ENCODE results near the gene TTC39A.

The TTC39A gene

DNA sequence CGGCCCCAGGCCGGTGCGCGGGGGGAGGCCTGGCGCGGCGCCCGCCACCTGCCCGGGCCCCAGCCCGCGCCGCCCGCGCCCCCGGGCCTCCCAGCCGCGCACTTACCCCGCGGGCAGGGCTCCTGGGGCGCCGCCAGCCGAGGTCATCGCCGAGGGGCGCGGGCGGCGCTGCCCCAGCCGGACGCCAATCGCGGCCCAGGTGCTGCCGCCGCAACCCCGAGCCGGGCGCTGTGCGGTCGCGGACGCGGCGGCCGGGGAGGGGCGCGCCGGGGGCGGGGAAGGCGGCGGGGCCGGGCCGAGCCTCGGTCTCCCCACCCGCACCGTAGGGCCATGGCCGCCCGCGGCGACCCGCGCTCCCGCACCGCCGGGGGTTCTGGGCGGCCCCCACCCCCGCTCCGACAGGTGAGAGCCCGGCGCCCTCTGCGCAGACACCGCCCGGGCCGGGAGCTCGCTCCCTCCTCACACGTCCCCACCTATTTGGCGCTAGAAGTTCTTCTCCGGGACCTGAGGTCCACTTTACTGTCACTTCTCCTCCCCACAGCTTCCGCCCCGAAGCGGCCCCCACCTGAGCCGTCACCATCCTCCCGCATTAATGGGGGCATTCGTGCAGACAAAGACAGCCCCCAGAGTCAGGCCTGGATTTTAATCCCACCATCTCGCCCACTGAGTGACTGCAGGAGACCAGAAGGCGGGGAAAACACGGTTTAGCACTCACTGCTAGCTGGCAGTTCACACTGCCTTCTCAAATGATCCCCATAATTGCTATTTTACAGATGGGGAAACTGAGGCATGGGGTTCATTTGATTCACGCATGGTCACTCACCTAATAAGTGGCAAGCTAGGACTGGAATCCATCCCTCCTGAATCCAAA, at the start of gene TTC39A:
Gene TTC39A (minus strand): TSS at position 232 of the 871 bp plus-strand sequence. CDS start 85 bp downstream, at position 147.
- Histone ChIP-seq H3K9me2 (replicated peaks; ENCODE audit: insufficient read depth, low read length) (no peaks in the 10 kb centered on the region), H2AFZ (ENCODE audit: low read depth, low read length, severe bottlenecking) (no peak within 1 kb of the TSS), H3K27me3 (ENCODE audit: low read length) (no peaks in the 10 kb centered on the region), H3K79me2 (ENCODE audit: insufficient read depth, low read length) (no peaks in the 10 kb centered on the region), H3K4me2 (ENCODE audit: low read depth, low read length, poor library complexity, severe bottlenecking) (no peak within 1 kb of the TSS), H3K27ac (ENCODE audit: low read depth, low read length) (no peak within 1 kb of the TSS), H3K4me3 (ENCODE audit: insufficient read depth, low read length, poor library complexity, severe bottlenecking) (no peak within 1 kb of the TSS), H3K9me3 (ENCODE audit: insufficient read depth, low read length) (no peaks in the 10 kb centered on the region), H3K36me3 (ENCODE audit: low read length) (no peaks in the 10 kb centered on the region), H3K9ac (ENCODE audit: low read length) (no peak within 1 kb of the TSS), H4K20me1 (ENCODE audit: low read depth, low read length) (no peaks in the 10 kb centered on the region), H3F3A (ENCODE audit: insufficient read depth) (no peaks in the 10 kb centered on the region)
- TF ChIP-seq EZH2phosphoT487 (conservative IDR thresholded peaks at IDR 0.05; ENCODE audit: low read length), result no peak
- TF ChIP-seq, protein P1, sequence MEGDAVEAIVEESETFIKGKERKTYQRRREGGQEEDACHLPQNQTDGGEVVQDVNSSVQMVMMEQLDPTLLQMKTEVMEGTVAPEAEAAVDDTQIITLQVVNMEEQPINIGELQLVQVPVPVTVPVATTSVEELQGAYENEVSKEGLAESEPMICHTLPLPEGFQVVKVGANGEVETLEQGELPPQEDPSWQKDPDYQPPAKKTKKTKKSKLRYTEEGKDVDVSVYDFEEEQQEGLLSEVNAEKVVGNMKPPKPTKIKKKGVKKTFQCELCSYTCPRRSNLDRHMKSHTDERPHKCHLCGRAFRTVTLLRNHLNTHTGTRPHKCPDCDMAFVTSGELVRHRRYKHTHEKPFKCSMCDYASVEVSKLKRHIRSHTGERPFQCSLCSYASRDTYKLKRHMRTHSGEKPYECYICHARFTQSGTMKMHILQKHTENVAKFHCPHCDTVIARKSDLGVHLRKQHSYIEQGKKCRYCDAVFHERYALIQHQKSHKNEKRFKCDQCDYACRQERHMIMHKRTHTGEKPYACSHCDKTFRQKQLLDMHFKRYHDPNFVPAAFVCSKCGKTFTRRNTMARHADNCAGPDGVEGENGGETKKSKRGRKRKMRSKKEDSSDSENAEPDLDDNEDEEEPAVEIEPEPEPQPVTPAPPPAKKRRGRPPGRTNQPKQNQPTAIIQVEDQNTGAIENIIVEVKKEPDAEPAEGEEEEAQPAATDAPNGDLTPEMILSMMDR (IDR thresholded peaks at IDR 0.05; ENCODE audit: insufficient read depth, low read length, poor library complexity, severe bottlenecking), result no peak

DNA sequence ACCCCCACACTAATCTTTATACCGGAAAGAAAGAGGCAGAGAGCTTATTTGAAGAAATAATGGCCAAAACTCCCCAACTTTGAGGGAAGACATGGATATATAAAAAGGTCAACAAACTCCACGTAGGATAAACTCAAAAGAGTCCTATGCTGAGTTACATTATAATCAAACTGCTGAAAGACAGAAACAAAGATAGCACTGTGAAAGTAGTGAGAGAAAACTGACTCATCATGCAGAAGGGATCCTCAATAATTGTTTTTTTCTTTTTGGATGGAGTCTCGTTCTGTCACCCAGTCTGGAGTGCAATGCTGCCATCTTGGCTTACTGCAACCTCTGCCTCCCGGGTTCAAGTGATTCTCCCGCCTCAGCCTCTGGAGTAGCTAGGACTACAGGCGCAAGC, 48.5 kb upstream of the TTC39A start:
- Histone ChIP-seq H3K9me2 (replicated peaks; ENCODE audit: insufficient read depth, low read length) (no peaks in the 10 kb centered on the region), H3F3A (ENCODE audit: insufficient read depth) (no peaks in the 10 kb centered on the region), H3K27ac (ENCODE audit: low read depth, low read length) (no peak overlapping the region), H3K79me2 (ENCODE audit: insufficient read depth, low read length) (no peaks in the 10 kb centered on the region), H4K20me1 (ENCODE audit: low read depth, low read length) (no peaks in the 10 kb centered on the region), H3K4me3 (ENCODE audit: insufficient read depth, low read length, poor library complexity, severe bottlenecking) (no peak overlapping the region), H3K36me3 (ENCODE audit: low read length) (peaks cover 8% of the 10 kb centered on the region; the same call in 1 of the 2 replicates), H2AFZ (ENCODE audit: low read depth, low read length, severe bottlenecking) (no peak overlapping the region), H3K27me3 (ENCODE audit: low read length) (no peaks in the 10 kb centered on the region), H3K9me3 (ENCODE audit: insufficient read depth, low read length) (no peaks in the 10 kb centered on the region), H3K9ac (ENCODE audit: low read length) (no peak overlapping the region), H3K4me2 (ENCODE audit: low read depth, low read length, poor library complexity, severe bottlenecking) (no peak overlapping the region)
- no peak for TF ChIP-seq EZH2phosphoT487 (conservative IDR thresholded peaks at IDR 0.05; ENCODE audit: low read length)
- TF ChIP-seq, protein P1 (IDR thresholded peaks at IDR 0.05; ENCODE audit: insufficient read depth, low read length, poor library complexity, severe bottlenecking), result no peak

GRCh38 chr1:51373898-51374297, 43.5 kb upstream of the TTC39A start:
- Histone ChIP-seq H3K9ac (ENCODE audit: low read length) (no peak overlapping the region), H3K9me3 (ENCODE audit: insufficient read depth, low read length) (no peaks in the 10 kb centered on the region), H3K9me2 (replicated peaks; ENCODE audit: insufficient read depth, low read length) (no peaks in the 10 kb centered on the region), H3K27ac (ENCODE audit: low read depth, low read length) (no peak overlapping the region), H2AFZ (ENCODE audit: low read depth, low read length, severe bottlenecking) (no peak overlapping the region), H3K27me3 (ENCODE audit: low read length) (no peaks in the 10 kb centered on the region), H3K4me2 (ENCODE audit: low read depth, low read length, poor library complexity, severe bottlenecking) (no peak overlapping the region), H3K4me3 (ENCODE audit: insufficient read depth, low read length, poor library complexity, severe bottlenecking) (no peak overlapping the region), H3K79me2 (ENCODE audit: insufficient read depth, low read length) (no peaks in the 10 kb centered on the region), H3F3A (ENCODE audit: insufficient read depth) (no peaks in the 10 kb centered on the region), H3K36me3 (ENCODE audit: low read length) (no peaks in the 10 kb centered on the region), H4K20me1 (ENCODE audit: low read depth, low read length) (no peaks in the 10 kb centered on the region)
- TF ChIP-seq, protein P1 (IDR thresholded peaks at IDR 0.05; ENCODE audit: insufficient read depth, low read length, poor library complexity, severe bottlenecking), result no peak
- TF ChIP-seq EZH2phosphoT487 (conservative IDR thresholded peaks at IDR 0.05; ENCODE audit: low read length), result no peak
